ENCODE data around the gene CFL2.

GRCh38 chr14:34755215-34755614 lies 40.8 kb upstream of the CFL2 start:
- TF ChIP-seq POLR2AphosphoS5 (IDR thresholded peaks at IDR 0.05; ENCODE audit: low read depth, low read length) (no peak), POLR2A (IDR thresholded peaks at IDR 0.05; ENCODE audit: low read depth, low read length) (no peak)

All from GM12892 (cell line).